Suprapubic skin (tissue), 3 donors: Measurements from ENCODE around the gene TMEM214.

Source experiments
- POLR2A ChIP-seq, 2 donors: fragments of 450-650 bp; IDR thresholded peaks; one replicate each; pipeline ENCODE4 v1.6.1; 2017; ENCODE audit warnings: antibody characterized with exemption in 2 of 2, mild to moderate bottlenecking in 2 of 2, moderate library complexity in 2 of 2
- TF ChIP-seq, protein P1 (sequence below), 2 donors: fragments of 200-600 bp in 1 of 2; fragments of 450-650 bp in 1 of 2; sonication (generic) in 1 of 2; IDR thresholded peaks; one replicate each; pipeline ENCODE4 v1.5.1; 2016 to 2019; ENCODE audit warnings: antibody characterized with exemption in 2 of 2, mild to moderate bottlenecking in 1 of 2, moderate library complexity in 1 of 2

GRCh38 chr2:27086724-27087593 is 54.2 kb downstream of the TMEM214 start, which contains the start of gene KHK:
- TF ChIP-seq, protein P1, sequence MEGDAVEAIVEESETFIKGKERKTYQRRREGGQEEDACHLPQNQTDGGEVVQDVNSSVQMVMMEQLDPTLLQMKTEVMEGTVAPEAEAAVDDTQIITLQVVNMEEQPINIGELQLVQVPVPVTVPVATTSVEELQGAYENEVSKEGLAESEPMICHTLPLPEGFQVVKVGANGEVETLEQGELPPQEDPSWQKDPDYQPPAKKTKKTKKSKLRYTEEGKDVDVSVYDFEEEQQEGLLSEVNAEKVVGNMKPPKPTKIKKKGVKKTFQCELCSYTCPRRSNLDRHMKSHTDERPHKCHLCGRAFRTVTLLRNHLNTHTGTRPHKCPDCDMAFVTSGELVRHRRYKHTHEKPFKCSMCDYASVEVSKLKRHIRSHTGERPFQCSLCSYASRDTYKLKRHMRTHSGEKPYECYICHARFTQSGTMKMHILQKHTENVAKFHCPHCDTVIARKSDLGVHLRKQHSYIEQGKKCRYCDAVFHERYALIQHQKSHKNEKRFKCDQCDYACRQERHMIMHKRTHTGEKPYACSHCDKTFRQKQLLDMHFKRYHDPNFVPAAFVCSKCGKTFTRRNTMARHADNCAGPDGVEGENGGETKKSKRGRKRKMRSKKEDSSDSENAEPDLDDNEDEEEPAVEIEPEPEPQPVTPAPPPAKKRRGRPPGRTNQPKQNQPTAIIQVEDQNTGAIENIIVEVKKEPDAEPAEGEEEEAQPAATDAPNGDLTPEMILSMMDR (IDR thresholded peaks at IDR 0.05), result no peak
- no peak for TF ChIP-seq POLR2A (IDR thresholded peaks at IDR 0.05)
